Skeletal muscle cell (primary cell): Measurements from ENCODE around the gene ZFAND3.

Source experiments
- DNase-seq: peaks from one replicate; pipeline ENCODE4 v3.0.0-alpha.2; 2010; ENCODE audit warnings: low read depth
- H3K4me3 ChIP-seq: 2 replicates; pipeline ENCODE4 v1.5.1; 2011; ENCODE audit warnings: low read depth, mild to moderate bottlenecking, control low read depth, low read length, moderate library complexity

The ZFAND3 gene

DNA sequence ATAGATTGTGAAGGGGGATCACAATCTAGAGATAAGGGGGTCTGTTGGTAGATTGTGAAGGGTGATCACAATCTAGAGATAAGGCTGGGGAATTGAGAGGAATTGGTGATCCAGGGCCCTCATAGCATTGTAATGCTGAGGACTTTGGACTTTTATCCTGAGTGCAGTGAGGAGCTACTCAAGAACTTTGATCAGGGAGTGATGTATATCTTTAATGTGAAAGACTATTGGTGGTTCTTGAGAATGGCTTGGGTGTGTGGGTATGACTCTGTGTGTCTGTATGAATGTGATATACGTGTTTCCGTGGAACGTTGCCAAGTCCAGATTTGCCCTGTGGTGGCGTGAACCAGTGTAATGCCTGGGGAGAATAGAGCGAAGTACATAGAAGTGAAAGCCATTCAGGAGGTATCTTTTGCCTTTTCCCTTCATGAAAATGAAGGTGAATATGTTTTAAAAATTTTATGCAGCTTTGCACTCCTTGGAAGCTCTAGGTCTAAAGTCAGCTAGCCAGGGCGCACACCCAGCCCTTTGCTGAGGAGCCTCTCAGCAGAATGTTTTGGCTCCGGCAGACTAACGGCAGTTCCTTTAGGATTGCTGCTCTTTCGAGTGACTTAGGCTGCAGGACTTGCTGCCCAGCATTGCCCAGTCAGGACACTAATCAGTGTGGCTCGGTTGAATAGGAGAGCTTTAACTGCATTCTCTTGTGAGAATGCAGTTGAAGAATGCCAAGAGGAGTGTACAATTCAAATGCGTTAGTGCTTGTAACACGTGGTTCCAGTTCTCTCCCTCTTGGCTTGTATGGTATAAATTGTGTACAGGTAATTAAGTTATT, 3.5 kb downstream of the ZFAND3 start:
- no peak for DNase-seq

DNA sequence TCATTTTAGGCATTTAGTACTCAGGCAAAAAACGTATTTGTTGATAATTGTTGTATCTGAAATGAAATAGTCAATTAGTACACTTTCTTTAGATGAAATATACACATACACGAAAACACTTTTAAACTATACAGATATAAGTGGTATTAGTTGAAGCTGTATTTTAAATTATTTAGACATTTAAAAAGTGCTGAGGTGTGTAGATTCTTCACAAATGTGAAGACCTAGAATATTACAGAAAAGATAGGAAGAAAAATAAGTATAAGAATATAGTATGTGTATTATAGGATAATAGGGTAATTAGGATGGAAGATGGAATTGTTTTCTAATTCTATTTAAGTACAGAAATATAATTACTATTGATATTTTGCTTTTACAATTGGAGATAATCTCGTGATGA, 4.6 kb downstream of the ZFAND3 start:
- no peak for DNase-seq
- no peak overlapping the region for H3K4me3 ChIP-seq

More for the DNA sequence above, 3.5 kb downstream of the ZFAND3 start:
- no peak overlapping the region for H3K4me3 ChIP-seq

DNA sequence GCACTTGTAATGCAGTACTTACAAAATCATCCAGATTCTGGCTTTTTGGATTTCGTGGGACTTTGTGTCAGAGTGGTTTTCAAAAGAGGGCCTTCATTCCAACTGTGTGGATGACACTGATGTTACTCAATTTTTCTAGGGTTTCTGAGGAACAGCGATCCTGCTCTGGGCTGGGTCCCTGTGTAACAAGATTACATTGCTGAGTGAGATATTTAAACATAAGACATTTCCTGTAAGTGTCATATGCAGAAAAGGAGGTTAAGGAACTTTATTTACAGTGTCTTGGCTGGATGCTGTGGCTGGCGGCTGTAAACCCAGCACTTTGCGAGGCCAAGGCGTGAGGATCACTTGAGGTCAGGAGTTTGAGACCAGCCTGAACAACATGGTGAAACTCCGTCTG, 6.7 kb downstream of the ZFAND3 start:
- no peak for DNase-seq
- no peak overlapping the region for H3K4me3 ChIP-seq

DNA sequence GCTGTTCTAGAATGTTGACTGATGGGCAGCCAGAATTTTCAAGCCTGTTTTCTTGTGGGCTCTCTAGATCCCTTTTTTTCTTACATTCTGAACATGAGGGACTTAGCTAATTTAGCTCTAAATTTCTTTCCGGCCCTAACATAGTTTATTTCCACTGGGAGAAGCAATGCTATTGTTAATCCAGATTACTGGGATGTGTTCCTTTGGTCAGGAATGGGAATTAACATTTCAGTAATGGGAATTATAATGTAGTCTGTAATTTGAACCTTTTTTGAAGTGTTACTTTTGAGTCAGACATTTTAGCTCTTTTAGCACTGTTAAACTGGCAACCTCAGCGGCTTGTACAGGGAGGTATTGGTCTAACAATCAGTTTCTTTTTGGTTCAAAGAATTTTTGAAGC, 7.5 kb downstream of the ZFAND3 start:
- DNase-seq, result no peak
- H3K4me3 ChIP-seq, result no peak overlapping the region

DNA sequence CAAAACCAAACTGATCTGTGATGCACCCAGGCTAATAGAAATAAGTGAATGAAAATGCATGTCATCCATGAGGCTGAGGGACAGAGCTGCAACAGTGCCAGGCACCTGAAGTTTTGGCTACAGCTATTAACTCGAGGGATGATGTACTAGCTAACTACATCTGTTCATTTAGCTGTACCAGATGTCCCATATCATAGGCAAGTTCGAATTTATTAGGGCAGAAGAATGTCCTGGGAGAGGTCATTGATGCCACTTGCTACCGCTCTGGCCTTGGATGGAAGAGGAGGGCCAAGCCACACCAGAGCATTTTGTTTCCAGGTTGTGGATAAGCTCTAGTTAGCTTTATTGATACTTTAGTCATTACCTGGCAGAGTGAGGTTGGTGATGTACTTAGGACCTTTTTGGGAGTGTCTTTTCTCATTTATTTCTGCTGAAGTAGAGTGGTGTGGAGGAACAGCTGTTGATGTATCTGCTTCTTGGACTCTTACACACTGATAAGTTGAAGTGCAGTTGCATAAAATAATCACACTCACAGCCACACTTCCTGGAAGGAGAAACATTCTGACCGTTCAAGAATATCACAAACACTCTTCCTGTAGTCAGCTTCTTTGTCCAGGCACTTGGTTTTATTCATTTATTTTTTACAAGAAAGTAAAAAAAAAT, 8.2 kb downstream of the ZFAND3 start:
- no peak overlapping the region for H3K4me3 ChIP-seq
- no peak for DNase-seq

DNA sequence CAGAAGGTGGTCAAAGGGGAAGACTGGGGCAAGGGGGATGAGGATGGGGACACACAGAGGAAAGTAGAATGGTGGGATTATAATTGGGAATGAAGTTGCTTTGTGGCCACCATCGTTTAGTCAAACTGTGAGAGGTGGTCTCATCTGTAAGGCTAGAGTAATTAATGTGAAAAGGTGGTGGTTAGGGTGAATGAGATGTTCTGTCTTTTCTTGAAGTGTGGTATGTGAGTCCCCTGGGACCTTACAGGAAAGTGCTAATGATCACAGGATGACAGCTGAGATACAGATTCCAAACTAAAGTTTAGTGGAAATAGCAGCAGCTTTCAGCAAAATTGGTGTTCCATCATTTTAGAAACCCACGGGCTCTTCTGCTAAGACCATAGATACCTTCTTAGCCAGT, 10.7 kb downstream of the ZFAND3 start:
- DNase-seq, result no peak
- no peak overlapping the region for H3K4me3 ChIP-seq

DNA sequence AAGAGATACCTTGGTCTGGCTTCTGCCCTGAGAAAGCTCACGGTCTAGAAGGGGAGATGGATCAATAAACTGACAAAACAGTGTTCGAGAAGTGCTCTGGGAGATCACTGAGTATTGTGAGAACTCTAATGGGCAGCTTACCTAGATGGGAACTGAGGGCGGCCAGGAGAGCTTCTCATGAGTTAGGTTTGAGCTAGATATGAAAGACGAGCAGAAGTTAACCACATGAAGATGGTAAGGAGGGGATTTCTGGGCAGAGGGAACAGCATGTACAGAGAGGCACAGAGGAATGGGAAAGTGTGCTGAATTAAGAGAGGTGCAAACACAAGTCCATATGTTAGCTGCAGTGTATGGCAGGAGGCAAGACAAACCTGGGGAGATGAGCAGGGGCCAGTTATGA, 11.9 kb downstream of the ZFAND3 start:
- H3K4me3 ChIP-seq, result no peak overlapping the region
- no peak for DNase-seq

DNA sequence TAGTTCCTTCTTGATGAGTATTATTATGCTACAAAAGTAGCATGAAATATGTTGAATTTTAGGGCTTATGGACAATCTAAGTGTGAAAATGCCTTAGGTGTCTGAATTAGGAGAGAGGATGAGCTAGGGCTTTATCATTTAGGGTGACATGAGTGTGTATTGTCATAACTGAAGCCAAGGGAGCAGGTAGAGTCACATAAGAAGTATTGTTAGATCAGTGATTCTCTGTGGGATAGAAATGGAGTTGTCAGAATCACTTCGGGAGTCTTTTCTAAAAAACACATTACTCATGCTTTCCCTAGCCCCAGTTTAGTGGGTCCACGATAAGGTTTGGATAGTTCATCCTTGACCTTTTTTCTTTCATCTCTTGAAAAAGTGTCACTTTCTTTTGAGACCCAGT, 16.4 kb downstream of the ZFAND3 start:
- no peak overlapping the region for H3K4me3 ChIP-seq
- DNase-seq, result no peak

DNA sequence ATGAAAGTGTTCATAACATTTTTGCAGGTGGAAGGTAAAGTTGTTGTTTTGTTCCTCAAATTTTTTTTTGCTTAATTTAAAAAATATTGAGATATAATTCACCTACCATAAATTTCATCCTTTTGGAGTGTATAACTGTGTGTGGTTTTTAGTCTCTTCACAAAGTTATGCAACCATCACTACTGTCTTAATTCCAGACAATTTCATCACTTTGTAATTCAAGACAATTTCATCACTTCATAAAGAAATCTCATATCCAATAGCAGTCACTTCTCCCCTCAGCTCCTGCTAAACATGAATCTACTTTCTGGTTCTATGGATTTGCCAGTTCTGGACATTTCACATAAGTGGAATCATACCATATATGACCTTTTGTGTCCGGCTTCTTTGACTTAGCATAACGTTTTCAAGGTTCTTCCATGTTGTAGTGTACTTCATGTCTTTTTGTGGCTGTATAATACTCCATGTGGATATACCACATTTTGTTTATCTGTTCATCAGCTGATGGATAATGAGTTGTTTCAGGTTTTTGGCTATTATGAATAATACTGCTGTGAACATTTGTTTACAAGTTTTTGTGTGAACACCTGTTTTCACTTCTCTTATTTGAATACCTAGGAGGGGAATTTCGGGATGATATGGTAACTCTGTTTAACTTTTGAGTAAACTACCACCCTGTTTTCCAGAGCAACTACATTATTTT, 18.8 kb downstream of the ZFAND3 start:
- H3K4me3 ChIP-seq, result no peak overlapping the region
- peak; percentile 26 for DNase-seq

DNA sequence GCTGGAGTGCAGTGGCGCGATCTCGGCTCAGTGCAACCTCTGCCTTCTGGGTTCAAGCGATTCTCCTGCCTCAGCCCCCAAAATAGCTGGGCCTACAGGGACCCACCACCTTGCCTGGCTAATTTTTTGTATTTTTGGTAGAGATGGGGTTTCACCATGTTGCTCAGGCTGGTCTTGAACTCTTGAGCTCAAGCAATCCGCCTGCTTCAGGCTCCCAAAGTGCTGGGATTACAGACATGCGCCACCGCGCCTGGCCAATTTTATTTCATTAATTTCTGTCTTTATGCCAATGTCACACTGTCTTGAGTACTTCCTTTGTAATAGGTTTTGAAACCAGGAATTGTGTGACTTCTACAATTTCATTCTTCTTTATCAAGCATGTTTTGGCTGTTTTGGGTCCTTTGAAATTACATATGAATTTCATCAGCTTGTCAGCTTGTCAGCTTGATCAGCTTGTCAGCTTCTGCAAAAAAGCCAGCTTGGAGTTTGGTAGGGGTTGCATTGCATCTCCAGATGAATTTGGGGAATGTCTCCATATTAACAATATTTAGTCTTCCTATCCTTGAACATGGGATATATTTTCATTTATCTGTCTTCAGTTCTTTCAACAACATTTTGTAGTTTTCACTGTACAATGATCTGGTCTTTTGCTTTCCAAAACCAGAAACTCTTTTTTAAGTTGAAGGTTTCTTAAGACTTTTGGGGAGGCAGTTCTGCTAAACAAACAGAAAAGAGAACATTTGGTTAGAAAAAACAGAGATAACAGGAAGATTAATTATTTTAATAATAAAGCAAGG, 20.8 kb downstream of the ZFAND3 start:
- H3K4me3 ChIP-seq, result no peak overlapping the region
- DNase-seq, result no peak

DNA sequence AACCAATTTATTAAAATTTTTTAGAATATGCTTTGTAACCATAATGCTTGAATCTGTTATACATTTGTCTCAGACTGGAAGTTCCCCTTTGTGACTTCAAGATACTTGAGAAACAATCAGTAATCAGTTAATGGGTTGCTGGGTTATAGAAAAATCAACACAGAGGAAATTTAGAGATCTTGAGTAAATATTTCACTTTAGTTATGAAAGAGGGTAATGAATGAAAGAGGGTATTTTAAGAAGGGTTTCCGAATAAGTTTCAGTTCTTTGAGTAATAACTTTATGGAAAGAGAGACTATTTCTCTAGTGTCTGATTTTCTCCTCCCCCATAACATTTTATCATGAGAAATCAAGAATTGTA, 21.4 kb downstream of the ZFAND3 start:
- no peak for DNase-seq
- no peak overlapping the region for H3K4me3 ChIP-seq

DNA sequence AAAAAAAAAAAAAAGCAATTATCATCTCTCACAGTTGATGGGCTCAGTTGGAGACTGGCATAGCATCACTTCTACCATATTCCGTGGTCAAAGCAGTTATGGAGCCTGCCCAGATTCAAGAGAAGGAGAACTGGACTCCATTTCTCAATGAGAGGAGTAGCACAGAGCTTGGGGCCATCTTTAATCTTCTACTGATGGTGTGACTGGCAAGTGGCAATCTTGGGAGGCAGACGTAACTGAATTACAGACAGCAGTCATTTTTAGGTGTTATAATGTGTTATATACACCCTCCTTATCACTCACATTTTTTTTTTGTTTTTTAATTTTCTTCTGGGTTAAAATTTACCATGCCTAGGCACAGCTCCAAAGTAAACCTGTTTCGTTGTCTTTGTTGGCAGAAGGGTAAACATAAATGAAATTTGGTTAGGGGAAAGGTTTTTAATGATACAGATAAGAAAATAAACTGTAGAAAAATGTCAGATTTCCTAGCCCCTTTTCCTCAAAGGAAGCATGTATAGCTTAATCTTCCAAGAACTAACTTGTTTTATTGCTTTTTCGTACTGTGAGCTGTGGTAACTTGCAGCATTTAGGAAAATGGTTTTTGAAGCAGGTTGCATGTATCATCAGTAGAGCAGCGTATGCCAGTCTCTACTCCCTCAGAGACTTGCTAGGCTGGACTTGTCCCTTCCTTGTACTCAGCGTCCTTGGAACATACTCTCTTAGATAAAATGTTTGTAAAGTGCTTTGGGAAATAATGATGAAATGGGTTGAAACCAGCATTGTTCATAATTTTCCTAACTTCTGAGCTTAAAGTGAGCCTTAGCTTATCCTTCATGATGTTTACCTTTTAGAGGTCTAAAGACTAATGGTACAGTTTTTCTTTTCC, 25.7 kb downstream of the ZFAND3 start:
- no peak for DNase-seq
- no peak overlapping the region for H3K4me3 ChIP-seq

DNA sequence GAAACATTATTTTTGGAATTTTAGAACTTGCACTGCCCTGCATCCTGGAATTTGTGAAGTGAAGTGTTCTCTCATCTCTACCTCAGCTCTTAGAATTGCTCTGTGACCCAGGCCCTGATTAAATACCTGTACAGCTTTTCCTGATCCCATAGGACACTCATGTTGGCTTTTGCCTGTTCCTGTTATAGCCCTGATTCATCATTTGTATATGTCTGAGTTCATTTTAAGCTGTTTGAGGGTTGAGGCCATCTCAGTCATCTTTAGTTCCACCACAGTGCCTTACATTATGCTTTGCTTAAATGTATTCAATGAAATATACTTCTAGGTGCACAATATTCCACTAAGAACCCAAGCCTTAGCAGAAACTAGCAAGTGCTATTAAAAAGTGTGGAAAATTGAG, 26.4 kb downstream of the ZFAND3 start:
- no peak for DNase-seq
- no peak overlapping the region for H3K4me3 ChIP-seq

DNA sequence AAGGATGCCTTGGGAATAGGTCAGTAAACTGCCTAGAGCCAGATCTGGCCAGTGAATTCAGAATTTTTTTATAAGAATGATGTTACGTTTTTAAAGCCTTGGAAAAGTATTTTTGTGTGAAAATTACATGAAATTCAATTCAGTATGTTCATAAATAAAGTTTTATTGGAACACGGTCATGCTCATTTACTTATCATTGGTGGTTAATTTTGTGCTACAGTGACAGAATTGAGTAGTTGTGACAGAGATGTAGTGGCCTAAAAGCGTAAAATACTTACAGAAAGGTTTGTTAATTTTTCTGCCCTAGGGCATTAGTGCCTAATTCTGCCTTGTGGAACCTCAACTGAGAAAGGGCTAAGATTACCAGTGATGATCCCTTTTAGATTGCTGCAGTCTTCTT, 28.2 kb downstream of the ZFAND3 start:
- DNase-seq, result no peak
- H3K4me3 ChIP-seq, result no peak overlapping the region

DNA sequence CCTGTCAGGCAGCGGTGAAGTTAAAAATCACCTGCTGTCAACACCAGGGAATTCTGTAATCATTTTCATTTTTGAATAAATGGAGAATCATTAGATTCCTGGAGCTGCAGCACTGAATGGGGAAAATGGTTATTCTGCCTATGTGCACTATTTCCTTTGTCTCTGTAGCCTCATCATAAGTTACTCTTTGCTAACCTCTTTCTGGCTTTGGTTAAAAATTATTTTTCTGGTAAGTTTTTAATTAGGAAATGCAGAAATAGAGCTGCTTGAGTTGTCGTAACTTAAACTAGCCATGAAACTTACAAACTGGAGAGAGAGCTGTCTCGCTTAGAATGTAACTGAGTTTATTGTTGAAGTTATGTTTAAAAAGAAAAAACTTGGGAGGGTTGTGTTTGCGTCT, 28.8 kb downstream of the ZFAND3 start:
- DNase-seq, result no peak
- no peak overlapping the region for H3K4me3 ChIP-seq

DNA sequence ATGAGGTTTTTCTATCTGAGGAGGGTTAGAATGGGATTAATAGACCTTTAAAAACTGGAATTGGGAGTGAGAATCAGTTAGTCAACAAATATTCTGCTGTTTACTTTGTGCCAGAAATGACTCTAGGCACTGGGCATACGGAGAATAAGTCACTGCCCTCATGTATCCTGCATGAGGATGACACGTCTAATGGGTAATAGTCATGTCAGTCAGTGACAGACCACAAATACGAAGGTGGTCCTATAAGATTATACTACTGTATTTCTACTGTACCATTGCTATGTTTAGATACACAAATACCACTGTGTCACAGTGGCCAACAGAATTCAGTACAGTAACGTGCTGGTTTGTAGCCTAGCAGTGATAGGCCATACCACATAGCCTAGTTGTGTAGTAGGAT, 30.7 kb downstream of the ZFAND3 start:
- H3K4me3 ChIP-seq, result no peak overlapping the region
- DNase-seq, result no peak

DNA sequence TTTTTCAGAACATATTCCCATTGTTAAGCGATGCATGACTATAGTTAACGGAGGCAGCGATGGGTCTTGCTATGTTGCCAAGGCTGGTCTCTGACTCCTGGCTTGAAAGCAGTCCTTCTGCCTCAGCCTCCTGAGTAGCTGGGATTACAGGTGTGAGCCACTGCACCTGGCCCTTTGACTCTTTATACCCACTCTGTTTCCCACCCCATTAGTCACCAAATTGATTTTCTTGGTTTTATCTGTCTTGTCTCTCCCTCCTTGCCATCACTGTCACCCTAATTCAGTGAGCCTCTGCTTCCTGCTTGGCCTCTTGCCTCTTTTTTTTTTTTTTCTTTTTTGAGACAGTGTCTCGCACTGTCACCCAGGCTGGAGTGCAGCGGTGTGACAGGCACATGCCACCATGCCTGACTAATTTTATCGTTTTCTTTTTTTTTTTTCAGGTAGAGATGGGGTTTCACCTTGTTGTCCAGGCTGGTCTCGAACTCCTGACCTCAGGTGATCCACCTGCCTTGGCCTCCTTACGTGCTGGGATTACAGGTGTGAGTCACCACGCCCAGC, 31.3 kb downstream of the ZFAND3 start:
- no peak for DNase-seq
- H3K4me3 ChIP-seq, result no peak overlapping the region

DNA sequence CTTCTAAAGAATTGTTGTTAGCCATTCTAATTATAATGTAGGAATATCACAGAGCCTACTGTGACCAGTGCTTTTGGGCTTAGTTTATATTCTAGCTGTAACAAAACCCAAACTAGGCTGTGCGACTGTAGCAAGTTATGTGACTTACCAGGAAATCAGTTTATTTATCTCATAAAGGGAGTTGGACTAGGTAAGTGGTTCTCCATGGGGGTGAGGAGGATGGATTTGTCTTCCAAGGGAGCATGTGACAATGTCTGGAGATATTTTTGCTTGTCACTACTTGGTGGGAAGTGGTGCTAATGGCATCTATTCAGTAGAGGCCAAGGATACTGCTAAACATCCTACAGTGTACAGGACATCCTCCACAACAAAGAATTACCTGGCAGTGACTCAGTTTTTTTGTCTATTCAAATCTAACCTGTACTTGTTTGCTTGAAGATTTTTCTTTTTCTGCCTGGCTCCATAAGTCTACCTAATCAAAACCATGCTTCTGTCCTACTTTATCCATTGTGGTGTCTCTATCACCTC, 32.5 kb downstream of the ZFAND3 start:
- no peak for DNase-seq
- H3K4me3 ChIP-seq, result no peak overlapping the region
